GM06990 (cell line): ENCODE results near the gene ZNF14.
"Not testable (repeated sequence)": the region's sequence is repeated elsewhere in the genome, so short reads cannot be mapped to it uniquely, and the experiment has no call there.

Source experiments
- DNase-seq: peaks from one replicate; pipeline ENCODE4 v3.0.0-alpha.2; 2011; ENCODE audit not compliant: insufficient read length; ENCODE audit errors: extremely low read depth
- H3K27me3 ChIP-seq: replicated peaks from 2 replicates; pipeline ENCODE4 v1.6.0; 2011; ENCODE audit warnings: low read length; ENCODE audit not compliant: control insufficient read depth, insufficient read depth
- H3K36me3 ChIP-seq: 2 replicates; pipeline ENCODE4 v1.5.1; 2011; ENCODE audit warnings: low read length; ENCODE audit not compliant: control insufficient read depth, insufficient read depth
- H3K4me3 ChIP-seq: replicated peaks from 2 replicates; pipeline ENCODE4 v1.5.1; 2011; ENCODE audit warnings: low read depth, mild to moderate bottlenecking, control low read depth, low read length
- CTCF ChIP-seq: IDR thresholded peaks from 2 replicates; pipeline ENCODE4 v1.5.1; 2011; ENCODE audit warnings: low read length, control low read depth, mild to moderate bottlenecking, inconsistent platforms; ENCODE audit not compliant: insufficient read depth, poor library complexity, severe bottlenecking

Gene ZNF14

GRCh38 chr19:19672816-19673215 is 60.1 kb downstream of the ZNF14 start:
- no peaks in the 10 kb centered on the region for H3K27me3 ChIP-seq
- DNase-seq: no peak
- H3K4me3 ChIP-seq: no peak overlapping the region
- peaks cover 7% of the 10 kb centered on the region for H3K36me3 ChIP-seq
- no peak for TF ChIP-seq CTCF

- Histone ChIP-seq H3K36me3 (peaks cover 2% of the 10 kb centered on the region; the same call in 1 of the 2 replicates), H3K27me3 (no peaks in the 10 kb centered on the region), H3K4me3 (peak overlapping the region; percentile 93)
- DNase-seq: no peak
- no peak for TF ChIP-seq CTCF
These were observed 62.8 kb downstream of the ZNF14 start for GRCh38 chr19:19670070-19670551.

- H3K36me3 ChIP-seq: no peaks in the 10 kb centered on the region; the same call in 1 of the 2 replicates
- no peak for TF ChIP-seq CTCF
- H3K4me3 ChIP-seq: peak within 1 kb of the TSS; percentile 93
- DNase-seq: peak; percentile 96
- H3K27me3 ChIP-seq: no peaks in the 10 kb centered on the region
These were observed 64.5 kb downstream of the ZNF14 start, which contains the start of gene ZNF101 for GRCh38 chr19:19668230-19669012. Gene ZNF101, plus strand, starts transcription at chr19:19668839. Its CDS starts 125 bp downstream, at chr19:19668964.

GRCh38 chr19:19665420-19665948 is 67.4 kb downstream of the ZNF14 start:
- not testable (repeated sequence) for H3K4me3 ChIP-seq, H3K36me3 ChIP-seq, H3K27me3 ChIP-seq, DNase-seq

- no peak for TF ChIP-seq CTCF
- DNase-seq: peak; percentile 96
- Histone ChIP-seq H3K27me3 (no peaks in the 10 kb centered on the region), H3K4me3 (peak within 1 kb of the TSS; percentile 96), H3K36me3 (peaks cover 13% of the 10 kb centered on the region)
These were observed 69.4 kb downstream of the ZNF14 start, which contains the start of gene ATP13A1 for GRCh38 chr19:19663256-19664120. Gene ATP13A1, minus strand, starts transcription at chr19:19663676. Its CDS starts 10 bp downstream, at chr19:19663666.
